A673 (cell line): ENCODE measurements around the gene PSPN. TPM values are rescaled to one million over a fixed set of nuclear protein-coding genes. Genes with fewer than 3 reads are reported as not detected.
A peak's percentile ranks its signal among the peaks of the same experiment; 100 is the strongest.
"Not testable (repeated sequence)": the region's sequence is repeated elsewhere in the genome, so short reads cannot be mapped to it uniquely, and the experiment has no call there.

Experiments used
- BruUV-seq: library from RNA; stranded (reverse); fragments of 400-500 nt; replicated peaks from 2 replicates; lab custom pipeline; 2021; lab: Mats Ljungman, UMichigan
- CTCF ChIA-PET: fragments of 300-600 bp; sonication (Branson Sonifier 250); formaldehyde crosslinking; loops from one replicate; lab custom pipeline; 2022; ENCODE audit warnings: antibody characterized with exemption; lab: Charles Lee
- POLR2A ChIA-PET: fragments of 300-600 bp; sonication (Branson Sonifier 250); formaldehyde crosslinking; loops from one replicate; lab custom pipeline; 2022; ENCODE audit warnings: antibody characterized with exemption; ENCODE audit not compliant: low non-redundant PET; lab: Charles Lee
- DNase-seq: peaks from one replicate; pipeline ENCODE4 v3.0.0-alpha.2; 2015; ENCODE audit warnings: low spot score
- H3K27ac ChIP-seq: fragments of 200-600 bp; sonication (generic); 2 replicates; pipeline ENCODE4 v1.5.1; 2016; ENCODE audit warnings: mixed run types, low read depth, mild to moderate bottlenecking, mixed read lengths, antibody characterized with exemption, low read length; ENCODE audit not compliant: poor library complexity, severe bottlenecking
- H3K27me3 ChIP-seq: fragments of 200-600 bp; sonication (generic); replicated peaks from 2 replicates; pipeline ENCODE4 v1.6.1; 2017; ENCODE audit warnings: mixed run types, low read depth, mild to moderate bottlenecking, mixed read lengths, antibody characterized with exemption, low read length; ENCODE audit not compliant: insufficient read depth, poor library complexity
- H3K36me3 ChIP-seq: fragments of 200-600 bp; sonication (generic); 2 replicates; pipeline ENCODE4 v1.6.1; 2016; ENCODE audit warnings: mixed run types, mild to moderate bottlenecking, mixed read lengths, antibody characterized with exemption, low read length; ENCODE audit not compliant: insufficient read depth, poor library complexity, severe bottlenecking
- H3K4me1 ChIP-seq: fragments of 200-600 bp; sonication (generic); 2 replicates; pipeline ENCODE4 v1.6.1; 2017; ENCODE audit warnings: mixed run types, mild to moderate bottlenecking, mixed read lengths, antibody characterized with exemption, low read length; ENCODE audit not compliant: insufficient read depth, poor library complexity, severe bottlenecking
- H3K4me3 ChIP-seq: fragments of 200-600 bp; sonication (generic); 2 replicates; pipeline ENCODE4 v1.5.1; 2016; ENCODE audit warnings: low read depth, mixed run types, mild to moderate bottlenecking, mixed read lengths, low read length; ENCODE audit not compliant: poor library complexity, severe bottlenecking
- H3K9me3 ChIP-seq: fragments of 200-600 bp; sonication (generic); 2 replicates; pipeline ENCODE4 v1.6.1; 2016; ENCODE audit warnings: mixed run types, low read depth, mild to moderate bottlenecking, mixed read lengths, antibody characterized with exemption, low read length; ENCODE audit not compliant: poor library complexity, severe bottlenecking
- CTCF ChIP-seq: fragments of 300-800, 200-600 bp; sonication (generic); conservative IDR thresholded peaks from 2 replicates; pipeline ENCODE4 v1.5.1; 2017; ENCODE audit warnings: low read depth, mild to moderate bottlenecking, antibody characterized with exemption, low read length, moderate library complexity, mixed read lengths
- EZH2 ChIP-seq: fragments of 200-600 bp; sonication (generic); IDR thresholded peaks from 2 replicates; pipeline ENCODE4 v1.6.1; 2017; ENCODE audit warnings: borderline replicate concordance, low read depth, mild to moderate bottlenecking, mixed read lengths, antibody characterized with exemption, low read length; ENCODE audit not compliant: poor library complexity, severe bottlenecking
- intact Hi-C: fragments of 100-400 bp; cut with micrococcal nuclease; formaldehyde crosslinking; loops from one replicate; pipeline ENCODE4 v1.10.0; 2022; ENCODE audit not compliant: unreplicated experiment
- total RNA-seq: library from RNA; stranded (reverse); gene quantifications from 2 replicates; pipeline ENCODE4 v1.2.3, GENCODE V29; 2021

The PSPN gene
- total RNA-seq, 1 experiment from 2014 or later, result 3.4 TPM

DNA sequence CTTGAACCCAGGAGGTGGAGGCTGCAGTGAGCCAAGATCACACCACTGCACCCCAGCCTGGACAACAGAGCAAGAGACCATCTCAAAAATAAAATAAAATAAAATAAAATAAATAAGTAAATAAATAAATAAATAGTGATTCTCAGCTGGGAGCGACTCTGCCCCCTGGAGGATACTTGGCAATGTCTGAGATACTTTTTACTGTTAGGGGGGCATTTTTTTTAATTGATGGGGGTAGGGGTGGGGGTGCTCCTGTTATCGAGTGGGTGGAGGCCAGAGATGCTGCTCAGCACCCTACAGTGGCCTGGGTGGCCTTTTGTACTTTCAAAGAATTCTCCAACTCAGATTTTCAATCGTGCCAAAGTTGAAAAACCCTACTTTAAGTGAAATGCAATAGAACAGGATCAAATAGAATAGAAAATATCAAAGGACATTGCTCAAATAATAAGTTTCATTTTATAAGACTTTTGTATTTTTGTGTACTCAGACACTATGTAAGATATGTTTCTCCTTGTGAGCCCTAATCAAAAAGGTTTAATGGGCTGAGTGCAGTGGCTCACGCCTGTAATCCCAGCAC is 21.5 kb downstream of the PSPN start:
- H3K9me3 ChIP-seq, result no peaks in the 10 kb centered on the region
- CTCF ChIA-PET, result interaction anchor here (0.5 to 0.6 kb wide), 5 partner anchors 35 to 228 kb away, joined by 3 to 16 read pairs (median 5); no protein-coding TSS in a partner anchor
- H3K27me3 ChIP-seq, result no peaks in the 10 kb centered on the region
- POLR2A ChIA-PET, result no interaction called here
- H3K4me1 ChIP-seq, result no peaks in the 10 kb centered on the region
- H3K27ac ChIP-seq, result no peak overlapping the region
- TF ChIP-seq CTCF, result peak; percentile 56
- no peak for TF ChIP-seq EZH2
- BruUV-seq, result no TSS peak
- H3K4me3 ChIP-seq, result no peak overlapping the region
- H3K36me3 ChIP-seq, result no peaks in the 10 kb centered on the region
- intact Hi-C loops, result no loop called here
- no peak for DNase-seq

GRCh38 chr19:6352381-6353165 is 23.2 kb downstream of the PSPN start:
- no peak overlapping the region for H3K4me3 ChIP-seq
- no peaks in the 10 kb centered on the region for H3K9me3 ChIP-seq
- no peaks in the 10 kb centered on the region for H3K27me3 ChIP-seq
- ChIA-PET CTCF (interaction anchor here (1.2 kb wide), 1 partner anchor 226 kb away, joined by 3 read pairs; no protein-coding TSS in a partner anchor), POLR2A (no interaction called here)
- H3K4me1 ChIP-seq, result no peaks in the 10 kb centered on the region
- intact Hi-C loops, result no loop called here
- no peak for DNase-seq
- H3K27ac ChIP-seq, result no peak overlapping the region
- BruUV-seq, result no TSS peak
- H3K36me3 ChIP-seq, result no peaks in the 10 kb centered on the region
- TF ChIP-seq EZH2 (no peak), CTCF (no peak)

DNA sequence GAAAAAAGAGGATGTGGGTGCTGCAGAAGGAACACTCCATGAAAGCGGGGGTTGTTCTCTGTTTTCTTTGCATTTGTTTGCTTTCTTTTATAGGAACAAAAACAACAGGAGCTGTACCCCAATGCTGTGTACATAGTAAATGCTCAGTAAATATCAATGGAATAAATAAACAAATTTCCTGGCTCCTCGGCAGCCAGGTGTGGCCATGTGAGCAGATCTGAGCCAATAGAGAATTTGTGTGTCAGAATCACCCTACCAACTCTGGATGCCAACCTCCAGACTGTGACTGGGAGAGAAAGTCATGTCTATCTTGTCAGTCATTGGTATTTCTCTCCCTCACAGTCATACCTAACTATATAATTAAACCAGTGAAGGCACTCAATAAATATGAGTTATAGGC is 25.0 kb downstream of the PSPN start:
- intact Hi-C loops, result no loop called here
- BruUV-seq, result no TSS peak

DNA sequence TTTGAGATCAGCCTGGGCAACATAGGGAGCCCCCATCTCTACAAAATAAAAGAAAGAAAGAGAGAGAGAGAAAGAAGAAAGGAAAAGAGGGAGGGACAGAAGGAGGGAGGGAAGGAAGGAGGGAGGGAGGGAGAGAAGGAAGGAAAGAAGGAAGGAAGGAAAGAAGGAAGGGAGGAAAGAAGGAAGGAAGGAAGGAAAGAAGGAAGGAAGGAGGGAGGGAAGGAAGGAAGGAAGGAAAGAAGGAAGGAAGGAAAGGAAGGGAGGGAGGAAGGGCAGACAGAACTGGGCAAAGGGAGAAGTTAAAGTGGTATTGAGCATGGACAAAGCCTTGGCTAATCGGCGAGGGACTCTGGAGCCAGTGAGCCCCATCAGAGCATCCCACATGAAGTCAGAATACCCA is 26.5 kb downstream of the PSPN start:
- H3K27ac ChIP-seq, DNase-seq, intact Hi-C loops, H3K36me3 ChIP-seq, POLR2A ChIA-PET, BruUV-seq, CTCF ChIA-PET, H3K9me3 ChIP-seq, H3K4me1 ChIP-seq, H3K4me3 ChIP-seq, H3K27me3 ChIP-seq: not testable (repeated sequence)

More for the DNA sequence above, 25.0 kb downstream of the PSPN start:
- H3K27ac ChIP-seq, result no peak overlapping the region
- CTCF ChIA-PET, result no interaction called here
- no peak for DNase-seq
- no peak overlapping the region for H3K4me3 ChIP-seq
- POLR2A ChIA-PET, result no interaction called here
- H3K27me3 ChIP-seq, result no peaks in the 10 kb centered on the region
- H3K36me3 ChIP-seq, result no peaks in the 10 kb centered on the region
- TF ChIP-seq CTCF, result no peak
- TF ChIP-seq EZH2, result no peak
- no peaks in the 10 kb centered on the region for H3K9me3 ChIP-seq
- H3K4me1 ChIP-seq, result no peaks in the 10 kb centered on the region
